ENCODE data around the gene HCFC1R1.

GRCh38 chr16:2981177-2981898 lies 42.4 kb downstream of the HCFC1R1 start:
- TF ChIP-seq POLR2A (IDR thresholded peaks at IDR 0.05) (no peak), CTCF (IDR thresholded peaks at IDR 0.05 in 4 of 5, conservative IDR thresholded peaks at IDR 0.05 in 1 of 5) (no peak)

Measured in gastrocnemius medialis (tissue), 4 donors.